OCI-LY3 (cell line): ENCODE data around the gene MAP3K7.

Experiments
- CTCF ChIP-seq: fragments of 200-600, 300-600 bp; sonication (generic); IDR thresholded peaks from 2 replicates; pipeline ENCODE4 v1.5.1; 2014; ENCODE audit warnings: antibody characterized with exemption, low read length, low read depth
- EZH2phosphoT487 ChIP-seq: fragments of 200-600 bp; shearing (Covaris generic); IDR thresholded peaks from 2 replicates; pipeline ENCODE4 v1.6.1; 2018; ENCODE audit warnings: antibody characterized with exemption, mixed run types, low read depth

DNA sequence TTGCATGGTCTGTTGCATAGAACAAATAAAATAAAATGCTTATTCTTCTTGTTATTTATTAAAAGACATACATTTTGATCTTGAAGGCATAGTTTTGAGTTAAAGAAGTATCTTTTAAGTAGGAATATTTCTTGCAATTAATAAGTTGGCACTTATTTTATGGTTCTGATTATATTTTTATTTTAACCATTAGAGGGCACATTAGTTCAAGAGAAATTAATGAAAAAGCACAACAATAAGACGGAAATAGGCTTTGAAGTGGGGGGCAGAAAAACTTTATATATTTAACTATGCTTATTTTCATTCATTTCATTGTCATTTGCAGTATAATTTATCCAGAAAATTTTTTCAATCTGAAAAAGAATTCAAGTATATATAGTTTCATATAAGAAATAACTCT lies 44.2 kb upstream of the MAP3K7 start:
- TF ChIP-seq EZH2phosphoT487 (no peak), CTCF (peak; percentile 37)
